GM12878 (cell line): ENCODE measurements around the gene IFNA1. TPM values are rescaled to one million over a fixed set of nuclear protein-coding genes. Genes with fewer than 3 reads are reported as not detected.
A peak's percentile ranks its signal among the peaks of the same experiment; 100 is the strongest.

Experiments used
- ATAC-seq: fragments of 200-7000 bp; cut with Tn5 transposase; 3 replicates; pipeline ENCODE4 v1.9.1; 2020; ENCODE audit warnings: mild to moderate bottlenecking, moderate library complexity
- BruUV-seq: library from RNA; stranded (reverse); fragments of 400-500 nt; replicated peaks from 2 replicates; lab custom pipeline; 2021; lab: Mats Ljungman, UMichigan
- CTCF ChIA-PET: fragments of 300-600 bp; sonication (Branson Sonifier 250); formaldehyde crosslinking; extraction: SDS; loops from one replicate; lab custom pipeline; 2021; ENCODE audit warnings: inconsistent platforms; lab: Yijun Ruan, JAX
- POLR2A ChIA-PET: fragments of 350-600 bp; formaldehyde crosslinking; extraction: SDS; loops from one replicate; lab custom pipeline; 2021; ENCODE audit warnings: inconsistent platforms; lab: Charles Lee
- RAD21 ChIA-PET: fragments of 300-600 bp; sonication (Branson Sonifier 250); formaldehyde crosslinking; loops from one replicate; lab custom pipeline; 2023; ENCODE audit warnings: antibody characterized with exemption; ENCODE audit not compliant: unreplicated experiment; lab: Charles Lee
- SMC1A ChIA-PET: fragments of 300-600 bp; sonication (Branson Sonifier 250); formaldehyde crosslinking; loops from one replicate; lab custom pipeline; 2023; ENCODE audit not compliant: unreplicated experiment, uncharacterized antibody; lab: Charles Lee
- DNase-seq: peaks from one replicate; pipeline ENCODE4 v3.0.0-alpha.2; 2011; ENCODE audit warnings: low read depth, low spot score
- FAIRE-seq: peaks from 3 replicates; lab custom pipeline; 2011; peaks lifted over from hg19 to GRCh38; lab: Jason Lieb, UNC
- H2AFZ ChIP-seq: 2 replicates; pipeline ENCODE4 v1.6.0; 2011; ENCODE audit warnings: low read depth, low read length, control low read depth; ENCODE audit not compliant: control insufficient read depth
- H3K27ac ChIP-seq: 2 replicates; pipeline ENCODE4 v1.5.1; 2011; ENCODE audit warnings: control low read depth; ENCODE audit not compliant: control insufficient read depth, insufficient read depth
- H3K27me3 ChIP-seq, 2 experiments: replicated peaks in 1 of 2; 2 replicates each; pipeline versions ENCODE4 v1.6.0 to v1.6.1; 2011; ENCODE audit warnings: low read length in 1 of 2; ENCODE audit not compliant: control insufficient read depth in 2 of 2, insufficient read depth in 2 of 2
- H3K36me3 ChIP-seq, 2 experiments: 2 replicates each; pipeline ENCODE4 v1.5.1; 2011; ENCODE audit warnings: low read length in 1 of 2; ENCODE audit not compliant: control insufficient read depth in 2 of 2, insufficient read depth in 2 of 2
- H3K4me1 ChIP-seq: 2 replicates; pipeline ENCODE4 v1.6.1; 2011; ENCODE audit warnings: mild to moderate bottlenecking, low read length, moderate library complexity, mixed read lengths; ENCODE audit not compliant: control insufficient read depth, insufficient read depth
- H3K4me2 ChIP-seq: 2 replicates; pipeline ENCODE4 v1.6.0; 2011; ENCODE audit warnings: control low read depth; ENCODE audit not compliant: control insufficient read depth, insufficient read depth
- H3K4me3 ChIP-seq: fragments of 200-600 bp; sonication (generic); 2 replicates; pipeline ENCODE4 v1.5.1; 2016
- H3K79me2 ChIP-seq: 2 replicates; pipeline ENCODE4 v1.6.0; 2011; ENCODE audit warnings: low read length; ENCODE audit not compliant: control insufficient read depth, insufficient read depth
- H3K9ac ChIP-seq: 2 replicates; pipeline ENCODE4 v1.8.0; 2011; ENCODE audit warnings: low read length, control low read depth, mixed read lengths; ENCODE audit not compliant: control insufficient read depth, insufficient read depth
- H3K9me3 ChIP-seq: replicated peaks from 3 replicates; pipeline ENCODE4 v1.5.1; 2011; ENCODE audit warnings: mild to moderate bottlenecking, low read length; ENCODE audit not compliant: control insufficient read depth, insufficient read depth
- H4K20me1 ChIP-seq: 2 replicates; pipeline ENCODE4 v1.6.0; 2011; ENCODE audit not compliant: control insufficient read depth, insufficient read depth
- RAD21 ChIP-seq: IDR thresholded peaks from 2 replicates; pipeline ENCODE4 v1.6.1; 2011; ENCODE audit warnings: mild to moderate bottlenecking, low read depth, low read length, moderate library complexity; ENCODE audit not compliant: insufficient read depth
- SMC3 ChIP-seq: IDR thresholded peaks from 2 replicates; pipeline ENCODE4 v1.6.1; 2011; ENCODE audit warnings: low read length, improper control_type of control experiment, borderline replicate concordance
- SPI1 ChIP-seq: IDR thresholded peaks from 2 replicates; pipeline ENCODE4 v1.6.1; 2011; ENCODE audit warnings: low read depth, mild to moderate bottlenecking, low read length, moderate library complexity, borderline replicate concordance; ENCODE audit not compliant: insufficient read depth
- in situ Hi-C: fragments of 300-500 bp; cut with MboI; formaldehyde crosslinking; loops from 9 replicates; pipeline ENCODE4 v1.14.3; 2018; ENCODE audit warnings: mixed read lengths
- intact Hi-C: fragments of 100-400 bp; cut with micrococcal nuclease; formaldehyde crosslinking; loops from one replicate; pipeline ENCODE4 v1.14.2; 2022; ENCODE audit not compliant: unreplicated experiment
- polyA plus RNA-seq, 11 experiments: library from polyadenylated mRNA; depleted of rRNA in 4 of 11; unstranded in 6 of 11; stranded (reverse) in 5 of 11; fragments of >200 nt; fragmentation: Nextera tagmentation in 4 of 11; fragmentation: Illumina TruSeq in 1 of 11; extraction: Ambion mirVana in 4 of 11; extraction: Trizol in 1 of 11; gene quantifications; 1 replicate in 1 of 11; 2 replicates in 10 of 11; pipeline versions ENCODE4 v1.2.1 to v1.2.3, GENCODE V29; 2011 to 2016; ENCODE audit warnings: inconsistent platforms in 2 of 11, missing spikeins in 2 of 11, low read depth in 1 of 11
- total RNA-seq, 4 experiments: library from RNA; depleted of rRNA in 3 of 4; stranded (reverse); fragments of >200 nt in 3 of 4; fragmentation: Illumina TruSeq in 1 of 4; extraction: Trizol in 1 of 4; gene quantifications; 2 replicates each; pipeline versions ENCODE4 v1.2.1 to v1.2.3, GENCODE V29; 2013 to 2021
- TF ChIP-seq, protein P1 (sequence below), 3 experiments: IDR thresholded peaks in 2 of 3; conservative IDR thresholded peaks in 1 of 3; 2 replicates each; pipeline ENCODE4 v1.5.1; 2011; ENCODE audit warnings: low read depth in 3 of 3, low read length in 3 of 3, mild to moderate bottlenecking in 3 of 3, control low read depth in 2 of 3, moderate library complexity in 2 of 3, inconsistent platforms in 1 of 3, mixed read lengths in 1 of 3; ENCODE audit not compliant: control insufficient read depth in 2 of 3, insufficient read depth in 1 of 3; ENCODE audit errors: extremely low read depth in 1 of 3
- TF ChIP-seq, protein P2 (sequence below): fragments of 450-650 bp; formaldehyde crosslinking; IDR thresholded peaks from 2 replicates; pipeline ENCODE4 v1.4.0; 2020; ENCODE audit warnings: mild to moderate bottlenecking, moderate library complexity

The IFNA1 gene
- total and polyA plus RNA-seq, 10 of the 15 experiments (the other 5 are each of a cell fraction or from before 2014, with no cell fraction given), result not detected

- ChIA-PET POLR2A (no interaction called here), SMC1A (interaction anchor here (1.0 to 2.4 kb wide), 7 partner anchors 69 to 323 kb away, joined by 3 to 12 read pairs (median 3); no protein-coding TSS in a partner anchor), RAD21 (interaction anchor here (0.6 to 1.3 kb wide), 7 partner anchors 9 to 325 kb away, joined by 3 to 6 read pairs (median 4); no protein-coding TSS in a partner anchor), CTCF (interaction anchor here (0.6 to 3.3 kb wide), 27 partner anchors 8 to 778 kb away, joined by 3 to 19 read pairs (median 4); partner anchors contain the start of genes IFNA14 and IFNE)
- Histone ChIP-seq H3K36me3 (no peaks in the 10 kb centered on the region), H2AFZ (no peak overlapping the region), H3K27me3 (no peaks in the 10 kb centered on the region), H3K79me2 (no peaks in the 10 kb centered on the region), H3K4me2 (no peak overlapping the region), H3K9ac (no peak overlapping the region), H3K9me3 (no peaks in the 10 kb centered on the region; the same call in 2 of the 3 replicates), H3K4me3 (no peak overlapping the region), H3K27ac (no peak overlapping the region), H4K20me1 (no peaks in the 10 kb centered on the region), H3K4me1 (no peaks in the 10 kb centered on the region)
- DNase-seq (no peak), ATAC-seq (peak; percentile 83), FAIRE-seq (peak; percentile 65)
- TF ChIP-seq SMC3, result peak; percentile 50; the same call in 1 of the 2 replicates
- TF ChIP-seq, protein P1, sequence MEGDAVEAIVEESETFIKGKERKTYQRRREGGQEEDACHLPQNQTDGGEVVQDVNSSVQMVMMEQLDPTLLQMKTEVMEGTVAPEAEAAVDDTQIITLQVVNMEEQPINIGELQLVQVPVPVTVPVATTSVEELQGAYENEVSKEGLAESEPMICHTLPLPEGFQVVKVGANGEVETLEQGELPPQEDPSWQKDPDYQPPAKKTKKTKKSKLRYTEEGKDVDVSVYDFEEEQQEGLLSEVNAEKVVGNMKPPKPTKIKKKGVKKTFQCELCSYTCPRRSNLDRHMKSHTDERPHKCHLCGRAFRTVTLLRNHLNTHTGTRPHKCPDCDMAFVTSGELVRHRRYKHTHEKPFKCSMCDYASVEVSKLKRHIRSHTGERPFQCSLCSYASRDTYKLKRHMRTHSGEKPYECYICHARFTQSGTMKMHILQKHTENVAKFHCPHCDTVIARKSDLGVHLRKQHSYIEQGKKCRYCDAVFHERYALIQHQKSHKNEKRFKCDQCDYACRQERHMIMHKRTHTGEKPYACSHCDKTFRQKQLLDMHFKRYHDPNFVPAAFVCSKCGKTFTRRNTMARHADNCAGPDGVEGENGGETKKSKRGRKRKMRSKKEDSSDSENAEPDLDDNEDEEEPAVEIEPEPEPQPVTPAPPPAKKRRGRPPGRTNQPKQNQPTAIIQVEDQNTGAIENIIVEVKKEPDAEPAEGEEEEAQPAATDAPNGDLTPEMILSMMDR (IDR thresholded peaks at IDR 0.05 in 2 of 3, conservative IDR thresholded peaks at IDR 0.05 in 1 of 3; ENCODE audit: control insufficient read depth in 2 of 3, extremely low read depth in 1 of 3, insufficient read depth in 1 of 3, low read depth in 3 of 3, low read length in 3 of 3), result peak; percentile 60 to 68 (median 66); a peak in 5 of 6 replicates
- peak; percentile 81 for TF ChIP-seq RAD21
- no peak for TF ChIP-seq SPI1
- TF ChIP-seq, protein P2, sequence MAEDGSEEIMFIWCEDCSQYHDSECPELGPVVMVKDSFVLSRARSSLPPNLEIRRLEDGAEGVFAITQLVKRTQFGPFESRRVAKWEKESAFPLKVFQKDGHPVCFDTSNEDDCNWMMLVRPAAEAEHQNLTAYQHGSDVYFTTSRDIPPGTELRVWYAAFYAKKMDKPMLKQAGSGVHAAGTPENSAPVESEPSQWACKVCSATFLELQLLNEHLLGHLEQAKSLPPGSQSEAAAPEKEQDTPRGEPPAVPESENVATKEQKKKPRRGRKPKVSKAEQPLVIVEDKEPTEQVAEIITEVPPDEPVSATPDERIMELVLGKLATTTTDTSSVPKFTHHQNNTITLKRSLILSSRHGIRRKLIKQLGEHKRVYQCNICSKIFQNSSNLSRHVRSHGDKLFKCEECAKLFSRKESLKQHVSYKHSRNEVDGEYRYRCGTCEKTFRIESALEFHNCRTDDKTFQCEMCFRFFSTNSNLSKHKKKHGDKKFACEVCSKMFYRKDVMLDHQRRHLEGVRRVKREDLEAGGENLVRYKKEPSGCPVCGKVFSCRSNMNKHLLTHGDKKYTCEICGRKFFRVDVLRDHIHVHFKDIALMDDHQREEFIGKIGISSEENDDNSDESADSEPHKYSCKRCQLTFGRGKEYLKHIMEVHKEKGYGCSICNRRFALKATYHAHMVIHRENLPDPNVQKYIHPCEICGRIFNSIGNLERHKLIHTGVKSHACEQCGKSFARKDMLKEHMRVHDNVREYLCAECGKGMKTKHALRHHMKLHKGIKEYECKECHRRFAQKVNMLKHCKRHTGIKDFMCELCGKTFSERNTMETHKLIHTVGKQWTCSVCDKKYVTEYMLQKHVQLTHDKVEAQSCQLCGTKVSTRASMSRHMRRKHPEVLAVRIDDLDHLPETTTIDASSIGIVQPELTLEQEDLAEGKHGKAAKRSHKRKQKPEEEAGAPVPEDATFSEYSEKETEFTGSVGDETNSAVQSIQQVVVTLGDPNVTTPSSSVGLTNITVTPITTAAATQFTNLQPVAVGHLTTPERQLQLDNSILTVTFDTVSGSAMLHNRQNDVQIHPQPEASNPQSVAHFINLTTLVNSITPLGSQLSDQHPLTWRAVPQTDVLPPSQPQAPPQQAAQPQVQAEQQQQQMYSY, result no peak
- intact Hi-C loops (loop anchor here (1.0 kb wide), 1 partner anchor 323 kb away; no protein-coding TSS in a partner anchor), in situ Hi-C loops (loop anchor here (5.0 kb wide), 1 partner anchor 326 kb away; no protein-coding TSS in a partner anchor)
- BruUV-seq, result no TSS peak
Observed at GRCh38 chr9:21465859-21466518, 25.8 kb downstream of the IFNA1 start.
